ENCODE results near the gene MAP4K2. TPM values are rescaled to one million over a fixed set of nuclear protein-coding genes. Genes with fewer than 3 reads are reported as not detected.

The MAP4K2 gene
- total RNA-seq, 4 donors from 2014 or later: 3.6 to 9.0 (median 6.1) TPM

- intact Hi-C loops (cut with DNase I): no loop called here
- Histone ChIP-seq H3K9me3 (no peaks in the 10 kb centered on the region), H3K4me3 (no peak overlapping the region), H3K27ac (peak overlapping the region in 3 of 4 donors; percentile 38 to 93 (median 76)), H3K27me3 (peaks cover 0 to 35% (median 8%) of the 10 kb centered on the region in 4 donors), H3K4me1 (peaks cover 19 to 32% (median 28%) of the 10 kb centered on the region in 3 donors), H3K36me3 (no peaks in the 10 kb centered on the region)
- no peak for DNase-seq
- WGBS, 2 donors: 75 to 79% methylated on average over 14 to 15 of the region's 15 CpGs
- TF ChIP-seq CTCF (IDR thresholded peaks at IDR 0.05) (no peak), POLR2A (IDR thresholded peaks at IDR 0.05) (no peak)
These were observed 54.9 kb downstream of the MAP4K2 start for GRCh38 chr11:64747961-64748665.

- Histone ChIP-seq H3K27me3 (peaks cover 0 to 51% (median 10%) of the 10 kb centered on the region in 4 donors), H3K36me3 (no peaks in the 10 kb centered on the region), H3K9me3 (no peaks in the 10 kb centered on the region), H3K4me3 (peak overlapping the region in 1 of 4 donors; percentile 77), H3K27ac (peak overlapping the region; percentile 74 to 95 (median 88)), H3K4me1 (peaks cover 30 to 48% (median 34%) of the 10 kb centered on the region in 3 donors)
- DNase-seq: no peak
- WGBS, 2 donors: 57 to 89% methylated on average over 7 to 8 of the region's 10 CpGs
- intact Hi-C loops (cut with DNase I): no loop called here
- TF ChIP-seq POLR2A (IDR thresholded peaks at IDR 0.05) (no peak), CTCF (IDR thresholded peaks at IDR 0.05) (no peak)
These were observed 56.5 kb downstream of the MAP4K2 start for GRCh38 chr11:64746486-64746885.

GRCh38 chr11:64745521-64746328 lies 57.3 kb downstream of the MAP4K2 start:
- DNase-seq: no peak
- H3K27ac ChIP-seq: peak overlapping the region; percentile 74 to 95 (median 88)
- peaks cover 0 to 59% (median 11%) of the 10 kb centered on the region in 4 donors for H3K27me3 ChIP-seq
- 0 to 3% methylated on average over 7 to 19 of the region's 52 CpGs for WGBS, 2 donors
- H3K4me3 ChIP-seq: peak overlapping the region; percentile 34 to 77 (median 52)
- intact Hi-C loops (cut with DNase I): no loop called here
- H3K36me3 ChIP-seq: no peaks in the 10 kb centered on the region
- no peaks in the 10 kb centered on the region for H3K9me3 ChIP-seq
- peak in 2 of 4 donors; percentile 60 to 68 for TF ChIP-seq POLR2A (IDR thresholded peaks at IDR 0.05)
- no peak for TF ChIP-seq CTCF (IDR thresholded peaks at IDR 0.05)
- peaks cover 30 to 52% (median 34%) of the 10 kb centered on the region in 3 donors for H3K4me1 ChIP-seq

GRCh38 chr11:64745189-64745520 lies 57.9 kb downstream of the MAP4K2 start:
- no peak for TF ChIP-seq CTCF (IDR thresholded peaks at IDR 0.05)
- peak in 2 of 4 donors; percentile 13 to 48 for TF ChIP-seq POLR2A (IDR thresholded peaks at IDR 0.05)
- WGBS, 2 donors: 0 to 2% methylated on average over 2 to 7 of the region's 20 CpGs
- Histone ChIP-seq H3K27ac (peak overlapping the region; percentile 74 to 95 (median 88)), H3K36me3 (no peaks in the 10 kb centered on the region), H3K4me3 (peak overlapping the region; percentile 34 to 77 (median 52)), H3K4me1 (peaks cover 30 to 52% (median 34%) of the 10 kb centered on the region in 3 donors), H3K9me3 (no peaks in the 10 kb centered on the region), H3K27me3 (peaks cover 0 to 64% (median 11%) of the 10 kb centered on the region in 4 donors)
- intact Hi-C loops (cut with DNase I): no loop called here
- DNase-seq: peak; percentile 76
